ENCODE results near the gene AHCYL2.

The AHCYL2 gene

DNA sequence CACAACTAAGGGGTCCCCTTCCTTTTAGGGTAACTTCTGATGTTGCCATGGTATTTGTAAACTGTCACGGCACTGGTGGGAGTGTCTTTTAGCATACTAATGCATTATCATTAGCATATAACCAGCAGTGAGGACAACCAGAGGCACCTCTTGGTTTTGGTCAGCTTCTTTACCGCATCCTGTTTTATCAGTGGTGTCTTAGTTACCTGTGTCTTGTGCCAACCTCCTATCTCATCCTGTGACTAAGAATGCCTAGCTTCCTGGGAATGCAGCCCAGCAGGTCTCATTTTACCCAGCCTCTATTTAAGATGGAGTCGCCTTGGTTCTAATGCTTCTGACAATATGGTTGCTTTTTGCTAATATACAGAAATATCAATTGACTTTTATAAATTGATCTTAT, 54.9 kb downstream of the AHCYL2 start:
- CTCF ChIA-PET = interaction anchor here (0.9 kb wide), 1 partner anchor 18 kb away, joined by 3 read pairs; no protein-coding TSS in a partner anchor
- DNase-seq (ENCODE audit: extremely low spot score) = no peak
- POLR2A ChIA-PET = no interaction called here
- TF ChIP-seq, protein P1, sequence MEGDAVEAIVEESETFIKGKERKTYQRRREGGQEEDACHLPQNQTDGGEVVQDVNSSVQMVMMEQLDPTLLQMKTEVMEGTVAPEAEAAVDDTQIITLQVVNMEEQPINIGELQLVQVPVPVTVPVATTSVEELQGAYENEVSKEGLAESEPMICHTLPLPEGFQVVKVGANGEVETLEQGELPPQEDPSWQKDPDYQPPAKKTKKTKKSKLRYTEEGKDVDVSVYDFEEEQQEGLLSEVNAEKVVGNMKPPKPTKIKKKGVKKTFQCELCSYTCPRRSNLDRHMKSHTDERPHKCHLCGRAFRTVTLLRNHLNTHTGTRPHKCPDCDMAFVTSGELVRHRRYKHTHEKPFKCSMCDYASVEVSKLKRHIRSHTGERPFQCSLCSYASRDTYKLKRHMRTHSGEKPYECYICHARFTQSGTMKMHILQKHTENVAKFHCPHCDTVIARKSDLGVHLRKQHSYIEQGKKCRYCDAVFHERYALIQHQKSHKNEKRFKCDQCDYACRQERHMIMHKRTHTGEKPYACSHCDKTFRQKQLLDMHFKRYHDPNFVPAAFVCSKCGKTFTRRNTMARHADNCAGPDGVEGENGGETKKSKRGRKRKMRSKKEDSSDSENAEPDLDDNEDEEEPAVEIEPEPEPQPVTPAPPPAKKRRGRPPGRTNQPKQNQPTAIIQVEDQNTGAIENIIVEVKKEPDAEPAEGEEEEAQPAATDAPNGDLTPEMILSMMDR (IDR thresholded peaks at IDR 0.05; ENCODE audit: control extremely low read depth, extremely low read depth, low read depth, missing control alignments) = no peak

DNA sequence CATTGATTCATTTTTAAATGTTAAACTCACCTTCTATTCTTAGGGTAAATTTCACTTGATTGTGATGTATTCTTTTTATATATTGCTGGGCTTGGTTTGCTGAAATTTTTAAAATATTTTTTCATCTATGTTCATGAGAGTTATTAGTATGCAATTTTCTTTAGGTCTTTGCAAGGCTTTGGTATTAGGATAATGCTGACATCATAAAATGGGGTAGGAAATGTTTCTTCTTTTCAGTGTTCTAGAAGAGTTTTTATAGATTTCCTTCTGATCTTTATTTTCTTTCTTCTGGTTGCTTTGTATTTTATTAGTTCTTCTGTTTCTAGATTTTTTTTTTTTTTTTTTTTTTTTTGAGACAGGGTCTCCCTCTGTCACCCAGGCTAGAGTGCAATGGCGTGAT, 56.3 kb downstream of the AHCYL2 start:
- ChIA-PET CTCF (no interaction called here), POLR2A (no interaction called here)
- TF ChIP-seq, protein P1 (IDR thresholded peaks at IDR 0.05; ENCODE audit: control extremely low read depth, extremely low read depth, low read depth, missing control alignments) = no peak
- DNase-seq (ENCODE audit: extremely low spot score) = no peak

DNA sequence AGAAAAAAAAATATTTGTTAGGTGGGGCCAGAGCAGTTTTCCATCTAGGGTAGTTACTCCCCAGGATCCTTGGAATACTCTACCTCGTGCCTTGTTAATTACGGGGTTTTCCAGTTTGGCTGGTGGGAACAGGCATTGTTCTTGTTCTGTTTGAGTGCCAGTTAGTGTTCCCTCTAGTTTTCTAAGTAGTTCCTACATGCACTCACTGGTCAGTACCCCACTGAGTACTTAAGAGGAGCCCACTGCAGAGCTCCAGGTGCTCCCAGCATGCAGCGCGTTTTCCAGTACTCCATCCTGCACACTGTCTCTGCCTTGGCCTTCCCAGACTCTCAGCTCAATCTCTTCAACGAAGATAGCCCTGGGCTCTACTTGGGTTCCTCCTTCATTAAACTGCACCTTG, 58.0 kb downstream of the AHCYL2 start:
- DNase-seq (ENCODE audit: extremely low spot score) = no peak
- ChIA-PET CTCF (interaction anchor here (3.5 to 6.2 kb wide), 2 partner anchors 12 to 65 kb away, joined by 19 to 39 read pairs; no protein-coding TSS in a partner anchor), POLR2A (no interaction called here)
- TF ChIP-seq, protein P1 (IDR thresholded peaks at IDR 0.05; ENCODE audit: control extremely low read depth, extremely low read depth, low read depth, missing control alignments) = no peak

DNA sequence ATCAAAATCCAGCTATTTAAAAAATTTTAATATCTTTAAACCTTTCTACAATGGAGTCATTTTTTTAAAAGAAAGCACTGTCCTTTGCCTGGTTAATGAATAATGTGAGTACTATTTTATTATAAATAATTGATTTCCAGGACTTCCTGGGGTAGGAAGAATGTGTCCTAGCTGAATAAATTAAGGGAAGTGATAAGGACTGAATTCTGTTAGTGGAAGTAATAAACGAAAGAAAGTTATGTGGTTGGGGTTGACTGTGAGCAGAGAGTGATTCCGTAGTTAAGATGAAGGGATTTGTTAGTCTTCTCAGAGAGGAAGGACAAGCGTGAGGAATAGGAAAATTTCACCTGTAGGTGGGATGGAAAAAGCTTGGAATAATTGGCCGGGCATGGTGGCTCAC, 59.1 kb downstream of the AHCYL2 start:
- no peak for DNase-seq (ENCODE audit: extremely low spot score)
- ChIA-PET POLR2A (no interaction called here), CTCF (interaction anchor here (0.9 to 6.2 kb wide), 4 partner anchors 13 to 66 kb away, joined by 3 to 39 read pairs (median 18); no protein-coding TSS in a partner anchor)
- TF ChIP-seq, protein P1 (IDR thresholded peaks at IDR 0.05; ENCODE audit: control extremely low read depth, extremely low read depth, low read depth, missing control alignments) = no peak

DNA sequence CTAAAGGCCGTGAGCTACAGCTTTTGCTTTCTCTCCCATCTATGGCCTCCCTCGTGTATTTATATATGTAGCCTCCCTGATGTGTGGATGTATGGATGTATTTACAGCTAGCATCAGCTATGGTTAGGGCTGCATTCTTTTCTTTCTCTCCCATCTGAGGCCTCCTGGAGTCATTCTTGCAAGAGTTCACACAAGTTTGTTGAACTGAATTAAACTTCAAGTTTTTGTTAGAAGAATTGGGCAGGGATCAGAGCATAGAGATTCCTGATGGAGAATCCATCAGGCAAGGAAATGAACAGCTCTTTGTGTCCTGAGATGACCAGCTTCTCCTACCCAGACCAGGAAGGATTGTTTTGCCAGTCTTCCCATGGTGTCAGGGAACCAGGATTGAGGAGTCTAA, 60.3 kb downstream of the AHCYL2 start:
- TF ChIP-seq, protein P1 (IDR thresholded peaks at IDR 0.05; ENCODE audit: control extremely low read depth, extremely low read depth, low read depth, missing control alignments) = no peak
- ChIA-PET POLR2A (no interaction called here), CTCF (interaction anchor here (1.0 to 6.2 kb wide), 7 partner anchors 8 to 327 kb away, joined by 3 to 39 read pairs (median 4); partner anchors contain the start of gene NRF1)
- DNase-seq (ENCODE audit: extremely low spot score) = no peak

DNA sequence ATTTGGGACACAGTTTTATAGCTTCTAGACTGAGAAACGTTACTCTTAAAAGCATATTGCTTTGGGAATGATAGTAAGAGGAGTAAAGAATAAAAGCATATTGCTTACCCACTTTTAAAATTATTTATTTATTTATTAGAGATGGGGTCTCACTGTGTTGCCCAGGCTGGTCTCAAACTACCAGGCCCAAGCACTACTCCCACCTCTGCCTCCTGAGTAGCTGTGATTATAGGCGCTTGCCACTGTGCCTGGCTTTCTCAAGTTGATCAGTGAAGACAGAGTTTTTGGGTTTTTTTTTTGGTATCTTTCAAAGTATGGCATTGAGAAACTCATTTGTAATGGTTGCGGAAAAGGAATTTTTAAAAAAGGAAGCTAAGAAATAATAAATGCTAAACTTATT, 68.0 kb downstream of the AHCYL2 start:
- ChIA-PET POLR2A (no interaction called here), CTCF (interaction anchor here (1.0 to 1.6 kb wide), 3 partner anchors 21 to 74 kb away, joined by 3 to 5 read pairs (median 3); no protein-coding TSS in a partner anchor)
- TF ChIP-seq, protein P1 (IDR thresholded peaks at IDR 0.05; ENCODE audit: control extremely low read depth, extremely low read depth, low read depth, missing control alignments) = no peak
- no peak for DNase-seq (ENCODE audit: extremely low spot score)

All from GM10248 (cell line).